ENCODE results near the gene GULP1.

The GULP1 gene

GRCh38 chr2:188527141-188527540 is 235.5 kb downstream of the GULP1 start:
- TF ChIP-seq FOXM1 (IDR thresholded peaks at IDR 0.05; ENCODE audit: borderline replicate concordance, low read depth) (no peak), MAX (IDR thresholded peaks at IDR 0.05) (no peak), REST (IDR thresholded peaks at IDR 0.05; ENCODE audit: low read depth) (no peak), CEBPB (IDR thresholded peaks at IDR 0.05) (no peak), TEAD4 (IDR thresholded peaks at IDR 0.05) (no peak), RAD21 (IDR thresholded peaks at IDR 0.05; ENCODE audit: low read depth) (no peak), YY1 (IDR thresholded peaks at IDR 0.05; ENCODE audit: low read depth) (no peak), EP300 (IDR thresholded peaks at IDR 0.05; ENCODE audit: borderline replicate concordance) (no peak), NFIC (IDR thresholded peaks at IDR 0.05) (no peak)

DNA sequence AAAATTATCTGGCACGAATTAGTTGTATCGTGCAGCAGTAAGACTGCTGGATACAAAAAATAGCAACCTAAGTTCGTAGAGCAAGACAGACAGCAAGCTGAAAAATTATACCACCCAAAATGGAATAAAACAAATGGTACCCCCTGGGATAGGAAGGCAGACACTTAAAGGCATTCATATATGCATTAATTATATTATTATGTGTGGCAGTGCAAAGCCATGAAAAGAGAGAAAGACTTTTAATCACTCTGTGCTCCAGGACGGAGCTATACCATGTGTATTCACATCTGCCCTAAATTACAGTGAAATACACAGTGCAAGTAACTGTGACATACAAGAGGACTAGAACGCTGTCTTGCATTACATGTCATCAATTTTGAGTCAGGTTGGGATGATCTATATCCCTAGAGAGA is 235.9 kb downstream of the GULP1 start:
- TF ChIP-seq CREB1 (IDR thresholded peaks at IDR 0.05; ENCODE audit: low read depth) (no peak), USF1 (IDR thresholded peaks at IDR 0.05) (no peak), FOXM1 (IDR thresholded peaks at IDR 0.05; ENCODE audit: borderline replicate concordance, low read depth) (no peak), REST (IDR thresholded peaks at IDR 0.05; ENCODE audit: low read depth) (no peak), TEAD4 (IDR thresholded peaks at IDR 0.05) (no peak)

DNA sequence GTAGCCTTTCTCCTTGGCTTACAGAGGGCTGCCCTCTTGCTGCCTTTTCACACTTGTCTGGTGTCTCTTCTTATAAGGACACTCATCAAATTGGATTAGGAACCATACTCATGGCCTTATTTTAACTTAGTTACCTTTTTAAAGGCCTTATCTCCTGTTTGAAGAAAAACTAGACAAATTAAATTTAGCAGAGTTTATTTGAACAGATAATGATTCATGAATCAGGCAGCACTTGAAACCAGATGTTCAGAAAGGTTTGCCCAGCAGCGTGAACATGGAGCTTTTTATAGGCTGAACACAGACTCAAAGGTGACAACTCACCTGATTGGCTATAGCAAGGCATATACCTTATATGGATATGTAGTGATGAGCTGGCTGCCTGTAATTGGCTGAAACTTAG is 238.0 kb downstream of the GULP1 start:
- no peak for TF ChIP-seq CEBPB (IDR thresholded peaks at IDR 0.05)
- TF ChIP-seq FOXM1 (IDR thresholded peaks at IDR 0.05; ENCODE audit: borderline replicate concordance, low read depth) = no peak
- no peak for TF ChIP-seq EGR1 (IDR thresholded peaks at IDR 0.05)
- no peak for TF ChIP-seq RAD21 (IDR thresholded peaks at IDR 0.05; ENCODE audit: low read depth)
- TF ChIP-seq ZBTB7A (IDR thresholded peaks at IDR 0.05; ENCODE audit: low read depth) = no peak
- TF ChIP-seq CREB1 (IDR thresholded peaks at IDR 0.05; ENCODE audit: low read depth) = no peak

DNA sequence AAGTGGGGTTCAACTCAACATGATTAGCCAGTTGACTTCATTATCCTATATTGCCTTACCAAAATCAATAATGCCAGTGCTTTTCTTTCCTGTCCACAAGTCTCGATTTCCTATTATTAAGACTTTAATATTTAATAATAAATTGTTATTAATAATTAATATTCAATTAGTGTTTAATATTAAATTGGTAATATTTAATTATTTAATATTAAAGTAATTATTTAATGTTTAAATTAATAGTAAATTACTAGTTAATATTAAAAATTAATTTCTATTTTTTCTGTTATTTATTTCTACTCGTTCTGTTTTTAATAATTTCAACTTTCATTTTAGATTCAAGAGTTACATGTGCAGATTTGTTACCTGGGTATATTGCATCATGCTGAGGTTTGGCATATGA is 243.2 kb downstream of the GULP1 start:
- TF ChIP-seq TAF1 (IDR thresholded peaks at IDR 0.05; ENCODE audit: low read depth) = no peak
- TF ChIP-seq REST (IDR thresholded peaks at IDR 0.05; ENCODE audit: low read depth) = no peak
- no peak for TF ChIP-seq FOXM1 (IDR thresholded peaks at IDR 0.05; ENCODE audit: borderline replicate concordance, low read depth)
- TF ChIP-seq EGR1 (IDR thresholded peaks at IDR 0.05) = no peak
- TF ChIP-seq USF1 (IDR thresholded peaks at IDR 0.05) = no peak
- no peak for TF ChIP-seq TCF12 (IDR thresholded peaks at IDR 0.05; ENCODE audit: low read depth)
- no peak for TF ChIP-seq CEBPB (IDR thresholded peaks at IDR 0.05)
- no peak for TF ChIP-seq EP300 (IDR thresholded peaks at IDR 0.05; ENCODE audit: borderline replicate concordance)

DNA sequence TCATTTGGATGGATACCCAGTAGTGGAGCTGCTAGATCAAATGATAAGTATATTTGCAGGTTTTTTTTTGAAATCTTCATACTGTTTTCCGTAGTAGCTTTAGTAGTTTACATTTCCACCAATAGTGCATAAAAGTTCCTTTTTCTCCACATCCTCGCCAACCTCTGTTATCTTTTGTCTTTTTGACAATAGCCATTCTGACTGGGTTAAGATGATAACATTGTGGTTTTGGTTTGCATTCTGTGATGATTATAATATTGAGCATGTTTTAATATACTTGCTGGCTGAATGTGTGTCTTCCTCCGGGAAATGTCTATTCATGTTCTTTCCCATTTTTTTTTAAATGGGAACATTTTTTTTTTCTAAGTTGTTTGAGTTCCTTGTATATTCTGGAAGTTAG is 260.0 kb downstream of the GULP1 start:
- no peak for TF ChIP-seq MAX (IDR thresholded peaks at IDR 0.05)
- TF ChIP-seq TAF1 (IDR thresholded peaks at IDR 0.05; ENCODE audit: low read depth) = no peak
- no peak for TF ChIP-seq CEBPB (IDR thresholded peaks at IDR 0.05)
- no peak for TF ChIP-seq TEAD4 (IDR thresholded peaks at IDR 0.05)
- no peak for TF ChIP-seq USF1 (IDR thresholded peaks at IDR 0.05)
- no peak for TF ChIP-seq ZBTB7A (IDR thresholded peaks at IDR 0.05; ENCODE audit: low read depth)
- no peak for TF ChIP-seq EGR1 (IDR thresholded peaks at IDR 0.05)

Measured in Ishikawa (cell line).